Cardiac fibroblast (primary cell): ENCODE data around the gene ARHGEF6.

Source experiments
- DNase-seq, 2 donors: peaks; one replicate each; pipeline versions ENCODE4 v3.0.0 to v3.0.0-alpha.2; 2010; ENCODE audit warnings: low read depth in 2 of 2
- H3K4me3 ChIP-seq, 2 donors: replicated peaks in 1 of 2; 1 replicate in 1 of 2; 2 replicates in 1 of 2; pipeline ENCODE4 v1.5.1; 2011; ENCODE audit warnings: low read depth in 2 of 2, low read length in 2 of 2, mild to moderate bottlenecking in 2 of 2, moderate library complexity in 1 of 2
- CTCF ChIP-seq: IDR thresholded peaks from one replicate; pipeline ENCODE4 v1.5.1; 2011; ENCODE audit warnings: low read depth, mild to moderate bottlenecking, low read length, inconsistent platforms

The ARHGEF6 gene

DNA sequence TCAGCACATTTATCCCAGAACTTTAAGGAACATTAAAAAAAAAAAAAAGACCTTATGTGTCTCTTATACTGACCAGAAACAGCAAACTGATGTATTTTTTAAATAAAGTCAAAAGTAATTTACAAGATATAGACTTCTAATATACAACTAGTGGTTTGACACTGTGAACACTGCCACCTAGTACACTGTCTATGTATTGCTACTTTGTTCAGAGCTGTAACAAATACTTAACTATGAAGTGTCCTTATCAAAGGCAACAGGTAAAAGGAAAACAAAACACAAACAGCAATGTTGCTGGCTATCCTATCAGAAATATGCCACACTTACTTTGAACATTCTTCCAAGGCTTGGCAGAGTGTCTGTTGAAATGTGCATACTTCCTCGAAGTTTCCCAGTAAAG lies 72.4 kb downstream of the ARHGEF6 start:
- TF ChIP-seq CTCF = peak; percentile 36
- H3K4me3 ChIP-seq = no peak overlapping the region
- peak; percentile 15 to 16 for DNase-seq

DNA sequence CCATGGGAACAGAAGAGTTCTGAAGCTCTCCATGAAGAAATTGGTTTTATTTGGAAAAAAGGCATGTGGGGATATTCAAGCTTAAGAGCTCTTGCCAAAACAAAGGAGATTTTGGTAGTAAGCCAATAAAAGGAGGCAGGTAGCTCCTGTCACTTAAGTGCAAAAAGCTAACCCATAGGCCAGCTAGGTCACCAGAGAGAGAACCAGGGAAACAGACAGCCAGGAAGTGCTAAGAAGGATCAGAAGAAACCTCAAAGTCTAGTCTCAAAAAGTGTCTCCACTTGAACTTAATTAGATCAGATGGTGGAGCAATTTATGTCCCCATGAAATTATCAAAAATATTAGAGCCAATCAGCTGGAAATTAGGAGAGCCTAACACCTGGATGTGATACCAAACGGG lies 83.6 kb downstream of the ARHGEF6 start:
- no peak for TF ChIP-seq CTCF
- no peak overlapping the region for H3K4me3 ChIP-seq
- DNase-seq = no peak

DNA sequence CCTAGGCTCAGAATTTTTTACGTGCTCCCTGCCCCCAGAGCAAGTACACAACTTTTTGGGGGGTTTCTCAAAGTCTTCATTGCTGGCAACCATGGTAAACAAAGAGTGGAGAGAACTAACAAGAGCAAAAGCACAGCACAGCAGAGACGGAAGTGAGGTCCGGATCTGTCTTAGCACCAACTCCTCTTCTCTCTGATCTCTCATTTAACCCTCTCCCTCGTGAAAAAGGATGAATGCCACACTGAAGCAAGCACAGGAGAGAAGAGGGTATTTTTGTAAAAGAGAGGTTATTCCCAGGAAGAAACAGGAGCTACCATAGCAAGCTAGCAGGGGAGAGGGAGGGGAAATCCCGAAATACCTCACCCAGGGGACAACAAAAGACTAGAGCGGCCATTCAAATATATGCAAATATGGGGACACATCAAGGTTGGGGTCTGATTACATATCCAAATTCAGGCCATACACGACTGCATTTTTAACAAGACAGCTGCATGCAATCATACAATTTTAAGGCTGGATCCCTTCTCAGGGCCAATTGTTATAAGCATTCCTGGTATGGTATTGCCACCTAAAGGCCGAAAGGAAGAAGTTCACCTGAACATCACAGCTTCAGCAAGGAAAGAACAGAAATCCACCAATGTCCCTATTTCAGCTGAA lies 86.2 kb downstream of the ARHGEF6 start:
- peak; percentile 71 to 73 for DNase-seq
- H3K4me3 ChIP-seq = no peak overlapping the region
- TF ChIP-seq CTCF = peak; percentile 48

DNA sequence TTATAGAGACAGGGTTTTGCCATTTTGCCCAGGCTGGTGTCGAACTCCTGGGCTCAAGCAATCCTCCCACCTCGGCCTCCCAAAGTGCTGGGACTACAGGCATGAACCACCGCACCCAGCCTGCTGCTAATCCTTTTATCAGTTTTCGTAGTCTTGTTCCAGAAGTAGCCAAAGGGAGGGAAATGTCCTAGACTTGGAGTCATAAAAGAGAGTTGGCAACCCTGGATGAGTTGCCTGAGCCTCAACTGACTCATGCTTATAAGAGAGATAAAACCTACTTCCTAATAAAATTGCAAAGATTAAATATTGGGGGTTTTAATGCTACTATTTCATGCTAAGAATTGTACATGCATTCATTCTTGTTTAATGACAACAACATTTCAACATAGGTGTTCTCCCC lies 88.5 kb downstream of the ARHGEF6 start:
- TF ChIP-seq CTCF = no peak
- peak; percentile 15 to 26 for DNase-seq

GRCh38 chrX:136691028-136691809 lies 89.5 kb downstream of the ARHGEF6 start:
- no peak overlapping the region for H3K4me3 ChIP-seq
- DNase-seq = peak in 1 of 2 donors; percentile 20
- TF ChIP-seq CTCF = no peak

More for the DNA sequence above, 88.5 kb downstream of the ARHGEF6 start:
- H3K4me3 ChIP-seq = no peak overlapping the region

DNA sequence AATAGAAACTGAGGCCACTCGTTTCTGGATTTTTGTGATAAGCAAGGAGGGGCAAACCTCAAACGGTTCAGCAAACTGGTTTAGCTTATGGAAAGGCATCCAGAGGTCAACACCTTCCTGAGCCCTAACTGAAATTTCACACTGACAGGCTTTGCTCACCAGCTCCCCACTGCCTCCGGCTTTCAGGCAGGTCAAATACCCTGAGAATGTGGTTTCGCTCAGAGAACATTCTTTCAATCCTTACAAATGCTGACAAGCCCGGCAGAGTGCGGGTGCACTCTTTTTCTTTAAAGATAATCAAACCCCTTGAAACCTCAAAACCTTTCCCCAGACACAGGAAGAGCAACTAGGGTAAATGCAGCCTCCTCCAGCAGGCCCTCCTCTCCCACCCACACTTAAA lies 91.3 kb downstream of the ARHGEF6 start:
- H3K4me3 ChIP-seq = no peak overlapping the region
- TF ChIP-seq CTCF = no peak
- peak in 1 of 2 donors; percentile 61 for DNase-seq
